BJ (cell line): ENCODE results near the gene ATXN7L2. TPM values are rescaled to one million over a fixed set of nuclear protein-coding genes. Genes with fewer than 3 reads are reported as not detected.

Source experiments
- CTCF ChIA-PET: fragments of 350-600 bp; formaldehyde crosslinking; extraction: SDS; loops from one replicate; lab custom pipeline; 2021; ENCODE audit warnings: antibody characterized with exemption, inconsistent platforms; lab: Yijun Ruan, JAX
- POLR2A ChIA-PET: fragments of 300-600 bp; sonication (Branson Sonifier 250); formaldehyde crosslinking; extraction: SDS; loops from one replicate; lab custom pipeline; 2021; ENCODE audit warnings: antibody characterized with exemption; lab: Charles Lee
- DNase-seq: peaks from one replicate; pipeline ENCODE4 v3.0.0-alpha.2; 2011; ENCODE audit warnings: low read depth
- H3K27me3 ChIP-seq: 2 replicates; pipeline ENCODE4 v1.6.0; 2011; ENCODE audit warnings: low read length; ENCODE audit not compliant: control insufficient read depth, insufficient read depth
- H3K36me3 ChIP-seq: 2 replicates; pipeline ENCODE4 v1.5.1; 2011; ENCODE audit warnings: low read length; ENCODE audit not compliant: control insufficient read depth, insufficient read depth
- H3K4me3 ChIP-seq: 2 replicates; pipeline ENCODE4 v1.5.1; 2011; ENCODE audit warnings: low read depth, mild to moderate bottlenecking, control low read depth, low read length
- CTCF ChIP-seq: IDR thresholded peaks from 2 replicates; pipeline ENCODE4 v1.5.1; 2011; ENCODE audit warnings: low read depth, mild to moderate bottlenecking, control low read depth, inconsistent platforms, low read length, moderate library complexity; ENCODE audit not compliant: insufficient read depth
- polyA minus RNA-seq: library from RNA; depleted of rRNA, polyadenylated mRNA; stranded (reverse); fragments of >200 nt; gene quantifications from 2 replicates; pipeline ENCODE4 v1.2.3, GENCODE V29; 2011; rRNA and poly(A)+ RNA removed
- polyA plus RNA-seq: library from polyadenylated mRNA; depleted of rRNA; stranded (reverse); fragments of >200 nt; gene quantifications from 2 replicates; pipeline ENCODE4 v1.2.3, GENCODE V29; 2011; rRNA removed

ATXN7L2 gene
- 5.7 and 8.7 TPM in 2 replicates for polyA plus RNA-seq
- polyA minus RNA-seq = 6.1 and 7.6 TPM in 2 replicates

DNA sequence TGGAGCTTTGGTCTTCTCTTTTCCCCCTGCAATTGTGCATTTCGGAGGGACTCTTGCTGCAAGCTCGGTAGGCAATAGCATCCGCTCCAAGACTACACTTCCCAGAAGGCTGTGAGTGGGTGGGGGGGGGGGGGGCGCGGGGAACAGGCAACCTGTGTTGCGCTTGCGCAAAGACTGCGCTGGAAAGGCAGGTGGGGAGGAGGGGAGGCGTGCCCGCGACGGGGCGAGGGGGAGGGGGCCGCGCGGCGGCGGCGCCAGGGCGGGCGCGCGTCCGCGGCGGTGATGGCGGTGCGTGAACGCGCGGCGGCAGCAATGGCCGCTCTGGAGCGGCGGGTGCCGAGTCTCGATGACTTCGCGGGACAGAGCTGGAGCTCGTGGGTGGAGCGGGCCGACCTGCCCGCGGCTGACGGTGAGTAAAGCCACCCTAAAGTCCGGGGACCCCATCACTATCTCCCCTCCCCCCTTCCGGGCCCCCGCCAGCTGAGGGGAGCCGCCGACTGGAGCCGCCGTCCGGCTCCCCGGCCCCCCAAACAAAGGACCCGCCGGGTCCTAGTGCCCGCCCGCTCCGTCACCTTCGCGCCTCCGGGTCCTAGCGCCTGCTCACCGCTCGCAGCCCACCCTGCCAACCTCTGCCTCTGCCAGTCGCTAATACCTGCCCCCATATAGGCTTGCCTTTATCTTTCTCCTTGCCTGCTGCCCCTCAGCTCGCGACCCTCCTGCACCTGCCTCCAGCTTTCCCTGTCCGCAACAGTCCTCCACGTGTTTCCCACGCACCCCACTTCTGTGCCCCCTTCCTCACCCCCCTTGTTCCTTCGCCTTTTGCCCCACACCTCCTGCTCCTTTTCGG, at the start of gene ATXN7L2:
ATXN7L2 (plus strand) TSS at position 234 of the 847 bp plus-strand sequence; CDS start at position 283, 49 bp downstream.
- Histone ChIP-seq H3K4me3 (peak within 1 kb of the TSS; percentile 65), H3K27me3 (no peaks in the 10 kb centered on the region), H3K36me3 (peaks cover 31% of the 10 kb centered on the region)
- TF ChIP-seq CTCF = no peak
- peak; percentile 47 for DNase-seq
- CTCF ChIA-PET = interaction anchor here (1.0 to 32.2 kb wide), 4 partner anchors 10 to 69 kb away, joined by 3 to 1371 read pairs (median 13); partner anchors contain the start of genes CYB561D1 and GPR61
- POLR2A ChIA-PET = interaction anchor here (0.7 to 1.0 kb wide), 2 partner anchors 43 to 138 kb away, joined by 3 to 21 read pairs; no protein-coding TSS in a partner anchor

- ChIA-PET POLR2A (no interaction called here), CTCF (no interaction called here)
- TF ChIP-seq CTCF = no peak
- no peaks in the 10 kb centered on the region for H3K27me3 ChIP-seq
- no peaks in the 10 kb centered on the region for H3K36me3 ChIP-seq
- DNase-seq = no peak
- no peak overlapping the region for H3K4me3 ChIP-seq
These were observed 49.2 kb upstream of the ATXN7L2 start for GRCh38 chr1:109434484-109434883.

DNA sequence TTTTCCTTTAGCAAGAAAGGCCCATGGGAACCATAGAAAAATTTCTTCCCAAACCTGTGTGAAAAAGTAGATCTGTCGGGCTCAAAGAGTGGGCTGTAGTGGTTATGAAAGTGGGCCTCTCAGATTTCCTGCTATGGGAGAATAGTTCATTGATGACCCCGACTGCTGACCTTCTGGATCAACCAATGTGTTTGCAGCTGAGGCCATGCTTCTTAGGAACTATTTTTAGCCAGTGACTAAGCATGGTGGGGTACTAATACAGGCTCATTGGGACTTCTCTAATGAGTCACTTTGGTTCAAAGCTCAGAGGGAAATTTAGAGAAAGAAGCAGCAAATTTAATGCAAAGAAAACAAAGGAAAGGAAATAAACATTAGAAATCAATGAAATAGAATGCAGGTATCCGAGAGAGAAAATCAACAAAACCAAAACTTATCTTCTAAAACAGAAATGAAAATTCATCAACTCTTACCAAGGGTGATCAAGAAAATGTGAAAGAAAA, 44.9 kb upstream of the ATXN7L2 start:
- no peaks in the 10 kb centered on the region for H3K27me3 ChIP-seq
- no peaks in the 10 kb centered on the region for H3K36me3 ChIP-seq
- H3K4me3 ChIP-seq = no peak overlapping the region
- CTCF ChIA-PET = interaction anchor here (1.6 kb wide), 1 partner anchor 94 kb away, joined by 4 read pairs; no protein-coding TSS in a partner anchor
- peak; percentile 77 for DNase-seq
- POLR2A ChIA-PET = interaction anchor here (0.6 kb wide), 1 partner anchor 195 kb away, joined by 3 read pairs; no protein-coding TSS in a partner anchor
- no peak for TF ChIP-seq CTCF

GRCh38 chr1:109441069-109441468, 42.6 kb upstream of the ATXN7L2 start:
- CTCF ChIA-PET = interaction anchor here (0.6 kb wide), 1 partner anchor 21 kb away, joined by 3 read pairs; no protein-coding TSS in a partner anchor
- POLR2A ChIA-PET = interaction anchor here (1.0 kb wide), 2 partner anchors 11 to 43 kb away, joined by 3 read pairs; partner anchors contain the start of gene ATXN7L2
- Histone ChIP-seq H3K27me3 (no peaks in the 10 kb centered on the region), H3K4me3 (no peak overlapping the region), H3K36me3 (no peaks in the 10 kb centered on the region)
- TF ChIP-seq CTCF = no peak
- peak; percentile 76 for DNase-seq

- CTCF ChIA-PET = interaction anchor here (1.2 kb wide), 1 partner anchor 10 kb away, joined by 4 read pairs; no protein-coding TSS in a partner anchor
- TF ChIP-seq CTCF = no peak
These were observed 40.2 kb upstream of the ATXN7L2 start for GRCh38 chr1:109443476-109443875.

More at GRCh38 chr1:109443476-109443875, 40.2 kb upstream of the ATXN7L2 start:
- Histone ChIP-seq H3K4me3 (no peak overlapping the region), H3K27me3 (no peaks in the 10 kb centered on the region), H3K36me3 (no peaks in the 10 kb centered on the region)
- POLR2A ChIA-PET = no interaction called here
- DNase-seq = no peak
